GM21423 (cell line): ENCODE results near the gene F7.

Experiments
- ATAC-seq: cut with Tn5 transposase; IDR thresholded peaks from one replicate; pipeline ENCODE4 v1.9.1; 2021; ENCODE audit warnings: mild to moderate bottlenecking, moderate library complexity; ENCODE audit not compliant: unreplicated experiment

The F7 gene

DNA sequence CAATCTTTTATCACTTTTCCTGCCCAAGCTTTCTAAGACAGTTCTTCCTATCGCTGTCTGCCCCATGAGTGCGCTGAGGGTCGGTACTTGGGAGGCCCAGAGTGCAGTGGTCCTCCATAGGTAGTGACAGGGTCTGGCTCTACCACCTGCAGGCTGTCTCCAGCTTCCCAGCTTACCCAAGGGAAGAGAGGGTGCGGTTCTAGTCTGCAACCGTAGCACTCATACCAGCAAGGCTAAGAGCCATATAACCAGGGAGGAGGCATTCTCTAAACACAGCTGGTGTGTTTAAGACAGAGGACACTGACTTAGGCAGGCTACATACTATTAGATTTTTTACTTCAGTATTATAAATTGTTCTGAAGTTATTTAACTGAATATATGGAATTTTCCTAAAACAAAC is 61.1 kb downstream of the F7 start:
- ATAC-seq, result no peak

DNA sequence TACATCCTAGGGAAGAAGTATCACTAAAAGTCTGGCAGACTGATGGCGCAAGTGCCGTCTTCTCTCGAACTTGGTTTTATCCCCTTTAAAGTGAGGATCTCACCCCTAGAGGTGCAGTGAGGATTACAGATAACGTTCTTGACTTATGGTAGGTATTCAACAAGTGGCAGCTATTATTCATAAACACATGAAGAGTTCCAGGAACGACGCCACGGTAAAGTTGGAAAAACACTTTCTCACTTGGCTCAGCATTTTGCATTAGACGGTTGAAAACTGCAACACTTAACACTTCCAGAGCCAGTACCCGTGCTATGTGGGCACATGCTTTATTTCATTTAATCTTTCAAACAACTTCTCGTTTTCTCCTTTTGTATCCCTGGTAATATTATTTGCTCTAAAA is 61.6 kb downstream of the F7 start:
- ATAC-seq, result no peak

DNA sequence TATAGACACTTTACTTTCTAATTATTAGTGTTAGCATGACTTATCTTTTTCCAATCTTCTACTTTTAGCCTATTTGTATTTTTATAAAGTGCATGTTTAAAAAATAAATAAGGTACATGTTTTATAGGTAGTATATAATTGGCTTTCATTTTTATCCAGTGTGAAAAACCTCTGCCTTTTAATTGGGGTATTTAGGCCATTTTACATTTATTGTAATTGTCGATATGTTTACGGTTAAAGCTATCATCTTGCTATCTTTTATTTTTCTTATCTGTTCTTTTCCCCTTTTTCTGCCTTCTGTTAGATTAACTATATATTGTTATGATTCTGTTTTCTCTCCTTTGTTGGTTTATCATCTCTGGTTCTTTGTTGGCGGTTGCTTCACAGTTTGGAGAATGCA is 62.0 kb downstream of the F7 start:
- ATAC-seq, result no peak

DNA sequence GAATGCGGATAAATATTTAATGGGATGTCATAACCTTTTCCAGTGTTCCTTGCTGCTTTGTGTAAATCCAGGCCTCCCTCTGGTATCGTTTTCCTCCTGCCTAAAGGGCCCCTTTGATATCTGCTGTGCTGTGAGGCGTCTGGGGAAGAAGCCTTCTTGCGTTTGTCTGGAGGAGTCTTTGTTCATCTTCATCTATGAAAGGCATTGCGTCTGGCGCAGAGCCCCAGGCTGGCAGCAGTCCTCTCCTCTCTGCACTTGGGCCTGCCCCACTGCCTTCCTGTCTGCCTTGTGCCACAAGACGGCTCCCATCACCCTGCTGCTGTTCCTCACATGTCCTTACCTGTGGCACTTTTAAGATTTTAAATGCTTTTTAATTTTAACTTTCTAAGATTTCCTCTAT is 62.6 kb downstream of the F7 start:
- no peak for ATAC-seq

DNA sequence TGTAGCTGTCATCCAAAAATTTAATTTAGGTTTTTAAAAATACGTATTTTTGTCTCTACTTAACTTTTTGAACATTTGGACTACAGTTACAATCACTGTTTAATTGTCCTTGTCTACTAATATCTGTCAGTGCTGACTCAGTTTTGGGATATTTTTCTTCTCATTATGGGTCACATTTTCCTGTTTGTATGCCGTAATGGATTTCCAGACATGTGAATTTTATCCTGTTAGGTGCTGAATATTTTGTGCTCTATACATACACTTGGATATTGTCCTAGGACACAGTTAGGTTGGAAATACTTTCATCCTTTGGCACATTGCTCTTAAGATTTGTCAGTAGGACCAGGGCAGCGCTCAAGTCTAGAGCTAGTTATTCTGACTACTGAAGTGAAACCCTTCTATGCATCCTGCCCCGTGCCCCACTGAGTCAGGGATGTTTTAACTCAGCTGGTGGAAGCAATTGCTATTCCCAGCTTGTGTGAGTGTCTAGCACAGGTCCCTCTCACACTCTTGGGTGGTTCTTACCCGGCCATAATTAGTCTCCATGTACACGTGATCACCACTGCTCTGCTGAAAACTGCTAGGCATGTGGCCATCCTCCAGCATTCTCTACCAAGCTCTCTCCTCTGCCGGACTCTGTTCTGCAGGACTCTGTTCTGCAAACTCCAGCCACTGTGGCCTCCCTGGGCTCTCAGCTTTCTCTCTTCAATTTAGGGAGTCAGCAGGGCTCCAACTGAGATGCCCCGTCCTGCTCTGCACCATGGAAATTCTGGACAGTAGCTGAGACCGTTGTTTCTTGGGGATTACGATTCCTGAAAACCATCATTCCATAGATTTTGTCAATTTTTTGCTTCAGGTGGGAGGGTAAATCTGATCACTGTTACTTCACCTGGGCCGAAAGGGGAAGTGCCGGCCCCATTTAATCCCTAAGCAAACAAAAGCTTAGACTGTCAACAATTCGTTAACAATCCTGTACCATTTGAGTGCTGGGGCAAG is 64.0 kb downstream of the F7 start:
- ATAC-seq, result no peak
